HCT116 (cell line): Measurements from ENCODE around the gene IFNLR1. TPM values are rescaled to one million over a fixed set of nuclear protein-coding genes. Genes with fewer than 3 reads are reported as not detected.

ENCODE experiments used
- ATAC-seq: fragments of 200-7000 bp; cut with Tn5 transposase; 2 replicates; pipeline ENCODE4 v1.9.1; 2020; ENCODE audit warnings: mild to moderate bottlenecking, moderate library complexity
- BruUV-seq: library from RNA; stranded (reverse); fragments of 400-500 nt; replicated peaks from 2 replicates; lab custom pipeline; 2021; lab: Mats Ljungman, UMichigan
- CTCF ChIA-PET: fragments of 300-600 bp; sonication (Branson Sonifier 250); formaldehyde crosslinking; loops from one replicate; lab custom pipeline; 2021; ENCODE audit warnings: antibody characterized with exemption; lab: Charles Lee
- POLR2A ChIA-PET: fragments of 300-600, 350-600 bp; sonication (Branson Sonifier 250); formaldehyde crosslinking; loops from one replicate; lab custom pipeline; 2021; ENCODE audit warnings: antibody characterized with exemption; lab: Charles Lee
- RAD21 ChIA-PET, 2 experiments: fragments of 300-600 bp; sonication (Branson Sonifier 250); formaldehyde crosslinking; loops; one replicate each; lab custom pipeline; 2023; ENCODE audit warnings: low total read pairs in 2 of 2; ENCODE audit not compliant: uncharacterized antibody in 2 of 2, unreplicated experiment in 2 of 2, low non-redundant PET in 1 of 2; lab: Charles Lee
- DNase-seq: peaks from one replicate; pipeline ENCODE4 v3.0.0-alpha.2; 2010; ENCODE audit warnings: low read depth, low spot score
- H2AFZ ChIP-seq: fragments of 200-600 bp; shearing (Covaris generic), sonication (generic); 2 replicates; pipeline ENCODE4 v1.6.1; 2017; ENCODE audit warnings: low read depth, mixed run types, mixed read lengths, antibody characterized with exemption, low read length; ENCODE audit not compliant: poor library complexity, severe bottlenecking
- H3K27ac ChIP-seq: 2 replicates; pipeline ENCODE4 v1.5.1; 2012; ENCODE audit warnings: low read depth, low read length
- H3K27me3 ChIP-seq: fragments of 200-600 bp; sonication (generic); 2 replicates; pipeline ENCODE4 v1.6.1; 2016; ENCODE audit warnings: mixed run types, low read length, mixed read lengths; ENCODE audit not compliant: insufficient read depth
- H3K36me3 ChIP-seq, 2 experiments: fragments of 200-500 bp in 1 of 2; fragments of 200-600 bp in 1 of 2; sonication (Bioruptor generic) in 1 of 2; sonication (generic) in 1 of 2; 2 replicates each; pipeline versions ENCODE4 v1.5.1 to v1.6.1; 2014 to 2016; ENCODE audit warnings: low read length in 2 of 2, inconsistent platforms in 1 of 2, mixed read lengths in 1 of 2, mixed run types in 1 of 2; ENCODE audit not compliant: insufficient read depth in 2 of 2, control insufficient read depth in 1 of 2
- H3K4me1 ChIP-seq, 2 experiments: fragments of 200-600 bp in 1 of 2; sonication (generic) in 1 of 2; 2 replicates each; pipeline versions ENCODE4 v1.5.1 to v1.6.1; 2012 to 2017; ENCODE audit warnings: low read length in 2 of 2, inconsistent platforms in 1 of 2, mild to moderate bottlenecking in 1 of 2, mixed read lengths in 1 of 2, mixed run types in 1 of 2, moderate library complexity in 1 of 2; ENCODE audit not compliant: insufficient read depth in 2 of 2, control insufficient read depth in 1 of 2
- H3K4me2 ChIP-seq: fragments of 200-600 bp; sonication (generic); 2 replicates; pipeline ENCODE4 v1.6.1; 2017; ENCODE audit warnings: mixed run types, low read length, mixed read lengths
- H3K4me3 ChIP-seq, 2 experiments: fragments of 200-600 bp in 1 of 2; sonication (generic) in 1 of 2; replicated peaks in 1 of 2; 2 replicates each; pipeline ENCODE4 v1.5.1; 2011 to 2016; ENCODE audit warnings: low read length in 2 of 2, control low read depth in 1 of 2, low read depth in 1 of 2, mild to moderate bottlenecking in 1 of 2, mixed read lengths in 1 of 2, mixed run types in 1 of 2
- H3K79me2 ChIP-seq: fragments of 200-600 bp; sonication (generic); 2 replicates; pipeline ENCODE4 v1.6.1; 2017; ENCODE audit warnings: mild to moderate bottlenecking, mixed run types, low read length, moderate library complexity, mixed read lengths; ENCODE audit not compliant: insufficient read depth
- H3K9ac ChIP-seq: fragments of 200-600 bp; sonication (generic); 2 replicates; pipeline ENCODE4 v1.6.1; 2016; ENCODE audit warnings: low read length, mixed read lengths
- H3K9me2 ChIP-seq: fragments of 200-600 bp; sonication (generic), shearing (Covaris generic); 2 replicates; pipeline ENCODE4 v1.6.1; 2017; ENCODE audit warnings: mixed run types, mild to moderate bottlenecking, moderate library complexity; ENCODE audit not compliant: insufficient read depth
- H3K9me3 ChIP-seq, 2 experiments: fragments of 200-500 bp in 1 of 2; fragments of 200-600 bp in 1 of 2; sonication (Bioruptor generic) in 1 of 2; sonication (generic) in 1 of 2; 2 replicates each; pipeline ENCODE4 v1.6.1; 2014 to 2017; ENCODE audit warnings: low read length in 2 of 2, mixed read lengths in 2 of 2, inconsistent platforms in 1 of 2, low read depth in 1 of 2, mild to moderate bottlenecking in 1 of 2, mixed run types in 1 of 2, moderate library complexity in 1 of 2; ENCODE audit not compliant: control insufficient read depth in 1 of 2, insufficient read depth in 1 of 2
- H4K20me1 ChIP-seq: fragments of 200-600 bp; sonication (generic), shearing (Covaris generic); 2 replicates; pipeline ENCODE4 v1.6.1; 2017; ENCODE audit warnings: mixed run types, mild to moderate bottlenecking, moderate library complexity; ENCODE audit not compliant: insufficient read depth
- CBX3 ChIP-seq: IDR thresholded peaks from 2 replicates; pipeline ENCODE4 v1.6.1; 2012; ENCODE audit warnings: low read depth
- EGR1 ChIP-seq: IDR thresholded peaks from 2 replicates; pipeline ENCODE4 v1.6.1; 2012; ENCODE audit warnings: low read depth
- ELF1 ChIP-seq: IDR thresholded peaks from 2 replicates; pipeline ENCODE4 v1.6.1; 2012; ENCODE audit warnings: low read depth, borderline replicate concordance
- EZH2 ChIP-seq: fragments of 200-600 bp; sonication (generic); IDR thresholded peaks from 2 replicates; pipeline ENCODE4 v1.6.1; 2017; ENCODE audit warnings: antibody characterized with exemption, mixed run types
- EZH2phosphoT487 ChIP-seq: fragments of 200-600 bp; IDR thresholded peaks from 2 replicates; pipeline ENCODE4 v1.6.1; 2018; ENCODE audit warnings: antibody characterized with exemption, borderline replicate concordance
- FOSL1 ChIP-seq: IDR thresholded peaks from 2 replicates; pipeline ENCODE4 v1.6.1; 2012; ENCODE audit warnings: low read depth
- JUND ChIP-seq: IDR thresholded peaks from 2 replicates; pipeline ENCODE4 v1.6.1; 2012
- RAD21 ChIP-seq: IDR thresholded peaks from 2 replicates; pipeline ENCODE4 v1.6.1; 2012; ENCODE audit warnings: low read depth, mild to moderate bottlenecking
- SIN3A ChIP-seq: IDR thresholded peaks from 2 replicates; pipeline ENCODE4 v1.6.1; 2012; ENCODE audit warnings: low read depth
- SP1 ChIP-seq: IDR thresholded peaks from 2 replicates; pipeline ENCODE4 v1.6.1; 2012; ENCODE audit warnings: low read depth
- SRF ChIP-seq: IDR thresholded peaks from 2 replicates; pipeline ENCODE4 v1.6.1; 2012; ENCODE audit warnings: low read depth
- TCF7L2 ChIP-seq: IDR thresholded peaks from 2 replicates; pipeline ENCODE4 v1.7.0; 2011; ENCODE audit warnings: borderline replicate concordance, inconsistent platforms; ENCODE audit not compliant: insufficient read depth, insufficient read length; ENCODE audit errors: extremely low read depth
- YY1 ChIP-seq: IDR thresholded peaks from 2 replicates; pipeline ENCODE4 v1.6.1; 2011; ENCODE audit warnings: low read length, low read depth, moderate library complexity, mild to moderate bottlenecking; ENCODE audit not compliant: insufficient replicate concordance; ENCODE audit errors: extremely low read depth
- ZNF274 ChIP-seq: fragments of 200-500 bp; sonication (Bioruptor generic); IDR thresholded peaks from 2 replicates; pipeline ENCODE4 v1.6.1; 2014; ENCODE audit warnings: mild to moderate bottlenecking, low read depth, low read length, inconsistent platforms
- intact Hi-C: fragments of 100-400 bp; cut with micrococcal nuclease; formaldehyde crosslinking; loops from 2 replicates; pipeline ENCODE4 v1.10.0; 2022
- total RNA-seq: library from RNA; stranded (reverse); gene quantifications from one replicate; pipeline ENCODE4 v1.2.1, GENCODE V29; 2021; ENCODE audit not compliant: unreplicated experiment
- TF ChIP-seq, protein P1 (sequence below): IDR thresholded peaks from 2 replicates; pipeline ENCODE4 v1.6.1; 2012
- TF ChIP-seq, protein P2 (sequence below): IDR thresholded peaks from 2 replicates; pipeline ENCODE4 v1.6.1; 2012

IFNLR1 gene
- total RNA-seq, 1 experiment from 2014 or later: 7.6 TPM

- no peak for DNase-seq
- Histone ChIP-seq H3K27me3 (no peaks in the 10 kb centered on the region), H3K9me2 (no peaks in the 10 kb centered on the region), H3K4me3 (no peak overlapping the region), H3K9me3 (no peaks in the 10 kb centered on the region), H2AFZ (no peak overlapping the region), H3K79me2 (no peaks in the 10 kb centered on the region), H3K36me3 (no peaks in the 10 kb centered on the region), H3K4me1 (peaks cover 15 to 27% of the 10 kb centered on the region in 2 experiments), H3K27ac (no peak overlapping the region), H3K4me2 (no peak overlapping the region), H4K20me1 (no peaks in the 10 kb centered on the region), H3K9ac (no peak overlapping the region)
- intact Hi-C loops: loop anchor here (1.0 to 5.0 kb wide), 4 partner anchors 46 to 437 kb away; no protein-coding TSS in a partner anchor
- no TSS peak for BruUV-seq
- TF ChIP-seq RAD21 (no peak), YY1 (no peak), EGR1 (no peak), CBX3 (no peak), SRF (no peak), SP1 (no peak), ELF1 (no peak), TCF7L2 (no peak), EZH2 (no peak), FOSL1 (no peak), JUND (no peak), SIN3A (no peak), EZH2phosphoT487 (no peak), ZNF274 (no peak)
- TF ChIP-seq, protein P1, sequence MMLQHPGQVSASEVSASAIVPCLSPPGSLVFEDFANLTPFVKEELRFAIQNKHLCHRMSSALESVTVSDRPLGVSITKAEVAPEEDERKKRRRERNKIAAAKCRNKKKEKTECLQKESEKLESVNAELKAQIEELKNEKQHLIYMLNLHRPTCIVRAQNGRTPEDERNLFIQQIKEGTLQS: no peak
- TF ChIP-seq, protein P2, sequence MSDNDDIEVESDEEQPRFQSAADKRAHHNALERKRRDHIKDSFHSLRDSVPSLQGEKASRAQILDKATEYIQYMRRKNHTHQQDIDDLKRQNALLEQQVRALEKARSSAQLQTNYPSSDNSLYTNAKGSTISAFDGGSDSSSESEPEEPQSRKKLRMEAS: no peak
- ChIA-PET CTCF (interaction anchor here (0.6 to 7.4 kb wide), 35 partner anchors 9 to 650 kb away, joined by 3 to 457 read pairs (median 4); partner anchors contain the start of genes IFNLR1, NIPAL3 and STPG1), RAD21 (interaction anchor here (0.5 to 2.6 kb wide), 18 partner anchors 21 to 632 kb away, joined by 3 to 68 read pairs (median 4); no protein-coding TSS in a partner anchor), POLR2A (interaction anchor here (0.9 to 1.9 kb wide), 2 partner anchors 48 to 193 kb away, joined by 4 to 19 read pairs; no protein-coding TSS in a partner anchor)
- no peak for ATAC-seq
Measured at GRCh38 chr1:24198766-24199165, 11.7 kb upstream of the IFNLR1 start.
